GM12878 (cell line): ENCODE results near the gene FRK. TPM values are rescaled to one million over a fixed set of nuclear protein-coding genes. Genes with fewer than 3 reads are reported as not detected.

Experiments
- ATAC-seq: fragments of 200-7000 bp; cut with Tn5 transposase; 3 replicates; pipeline ENCODE4 v1.9.1; 2020; ENCODE audit warnings: mild to moderate bottlenecking, moderate library complexity
- BruUV-seq: library from RNA; stranded (reverse); fragments of 400-500 nt; replicated peaks from 2 replicates; lab custom pipeline; 2021; lab: Mats Ljungman, UMichigan
- CTCF ChIA-PET: fragments of 300-600 bp; sonication (Branson Sonifier 250); formaldehyde crosslinking; extraction: SDS; loops from one replicate; lab custom pipeline; 2021; ENCODE audit warnings: inconsistent platforms; lab: Yijun Ruan, JAX
- POLR2A ChIA-PET: fragments of 350-600 bp; formaldehyde crosslinking; extraction: SDS; loops from one replicate; lab custom pipeline; 2021; ENCODE audit warnings: inconsistent platforms; lab: Charles Lee
- RAD21 ChIA-PET: fragments of 300-600 bp; sonication (Branson Sonifier 250); formaldehyde crosslinking; loops from one replicate; lab custom pipeline; 2023; ENCODE audit warnings: antibody characterized with exemption; ENCODE audit not compliant: unreplicated experiment; lab: Charles Lee
- SMC1A ChIA-PET: fragments of 300-600 bp; sonication (Branson Sonifier 250); formaldehyde crosslinking; loops from one replicate; lab custom pipeline; 2023; ENCODE audit not compliant: unreplicated experiment, uncharacterized antibody; lab: Charles Lee
- DNase-seq: peaks from one replicate; pipeline ENCODE4 v3.0.0-alpha.2; 2011; ENCODE audit warnings: low read depth, low spot score
- FAIRE-seq: peaks from 3 replicates; lab custom pipeline; 2011; peaks lifted over from hg19 to GRCh38; lab: Jason Lieb, UNC
- H2AFZ ChIP-seq: 2 replicates; pipeline ENCODE4 v1.6.0; 2011; ENCODE audit warnings: low read depth, low read length, control low read depth; ENCODE audit not compliant: control insufficient read depth
- H3K27ac ChIP-seq: 2 replicates; pipeline ENCODE4 v1.5.1; 2011; ENCODE audit warnings: control low read depth; ENCODE audit not compliant: control insufficient read depth, insufficient read depth
- H3K27me3 ChIP-seq, 2 experiments: replicated peaks in 1 of 2; 2 replicates each; pipeline versions ENCODE4 v1.6.0 to v1.6.1; 2011; ENCODE audit warnings: low read length in 1 of 2; ENCODE audit not compliant: control insufficient read depth in 2 of 2, insufficient read depth in 2 of 2
- H3K36me3 ChIP-seq, 2 experiments: 2 replicates each; pipeline ENCODE4 v1.5.1; 2011; ENCODE audit warnings: low read length in 1 of 2; ENCODE audit not compliant: control insufficient read depth in 2 of 2, insufficient read depth in 2 of 2
- H3K4me1 ChIP-seq: 2 replicates; pipeline ENCODE4 v1.6.1; 2011; ENCODE audit warnings: mild to moderate bottlenecking, low read length, moderate library complexity, mixed read lengths; ENCODE audit not compliant: control insufficient read depth, insufficient read depth
- H3K4me2 ChIP-seq: 2 replicates; pipeline ENCODE4 v1.6.0; 2011; ENCODE audit warnings: control low read depth; ENCODE audit not compliant: control insufficient read depth, insufficient read depth
- H3K4me3 ChIP-seq: fragments of 200-600 bp; sonication (generic); 2 replicates; pipeline ENCODE4 v1.5.1; 2016
- H3K79me2 ChIP-seq: 2 replicates; pipeline ENCODE4 v1.6.0; 2011; ENCODE audit warnings: low read length; ENCODE audit not compliant: control insufficient read depth, insufficient read depth
- H3K9ac ChIP-seq: 2 replicates; pipeline ENCODE4 v1.8.0; 2011; ENCODE audit warnings: low read length, control low read depth, mixed read lengths; ENCODE audit not compliant: control insufficient read depth, insufficient read depth
- H3K9me3 ChIP-seq: replicated peaks from 3 replicates; pipeline ENCODE4 v1.5.1; 2011; ENCODE audit warnings: mild to moderate bottlenecking, low read length; ENCODE audit not compliant: control insufficient read depth, insufficient read depth
- H4K20me1 ChIP-seq: 2 replicates; pipeline ENCODE4 v1.6.0; 2011; ENCODE audit not compliant: control insufficient read depth, insufficient read depth
- CBX5 ChIP-seq: sonication (generic); IDR thresholded peaks from 2 replicates; pipeline ENCODE4 v1.6.1; 2016; ENCODE audit warnings: low read depth, moderate library complexity, mild to moderate bottlenecking, inconsistent platforms
- HDAC6 ChIP-seq: fragments of 200-600 bp; sonication (generic); IDR thresholded peaks from one replicate; pipeline ENCODE4 v1.8.0; 2017; ENCODE audit warnings: antibody characterized with exemption; ENCODE audit not compliant: unreplicated experiment
- MYB ChIP-seq: fragments of 150-350 bp; IDR thresholded peaks from 2 replicates; pipeline ENCODE4 v1.6.1; 2014; ENCODE audit warnings: mild to moderate bottlenecking, low read depth, low read length, borderline replicate concordance
- MYC ChIP-seq: IDR thresholded peaks from 2 replicates; pipeline ENCODE4 v1.6.1; 2011; ENCODE audit warnings: mild to moderate bottlenecking, low read length, moderate library complexity, inconsistent platforms; ENCODE audit not compliant: insufficient read depth, insufficient replicate concordance, insufficient read length, severe bottlenecking
- PAX5 ChIP-seq: IDR thresholded peaks from 2 replicates; pipeline ENCODE4 v1.6.1; 2011; ENCODE audit warnings: low read depth, low read length, borderline replicate concordance
- PML ChIP-seq: IDR thresholded peaks from 2 replicates; pipeline ENCODE4 v1.6.1; 2012; ENCODE audit warnings: low read length, inconsistent platforms
- POLR2AphosphoS2 ChIP-seq: IDR thresholded peaks from 2 replicates; pipeline ENCODE4 v1.6.1; 2011; ENCODE audit warnings: low read depth, mild to moderate bottlenecking, low read length, improper control_type of control experiment, moderate library complexity
- RB1 ChIP-seq: fragments of 450-650 bp; formaldehyde crosslinking; IDR thresholded peaks from 2 replicates; pipeline ENCODE4 v1.6.1; 2017; ENCODE audit warnings: mild to moderate bottlenecking, borderline replicate concordance
- TCF7 ChIP-seq: IDR thresholded peaks from 2 replicates; pipeline ENCODE4 v1.6.1; 2014; ENCODE audit warnings: antibody characterized with exemption, borderline replicate concordance
- ZNF217 ChIP-seq: fragments of 450-650 bp; IDR thresholded peaks from 2 replicates; pipeline ENCODE4 v1.6.1; 2017; ENCODE audit warnings: antibody characterized with exemption, mild to moderate bottlenecking
- WGBS: methylation state at CpG from one replicate; pipeline ENCODE4 v1.1.6; 2016; ENCODE audit warnings: low lambda C conversion rate; ENCODE audit not compliant: insufficient replicate concordance, insufficient coverage; ENCODE audit errors: missing lambda C conversion rate; 5-methylcytosine and 5-hydroxymethylcytosine counted together
- in situ Hi-C: fragments of 300-500 bp; cut with MboI; formaldehyde crosslinking; loops from 9 replicates; pipeline ENCODE4 v1.14.3; 2018; ENCODE audit warnings: mixed read lengths
- intact Hi-C: fragments of 100-400 bp; cut with micrococcal nuclease; formaldehyde crosslinking; loops from one replicate; pipeline ENCODE4 v1.14.2; 2022; ENCODE audit not compliant: unreplicated experiment
- polyA plus RNA-seq, 11 experiments: library from polyadenylated mRNA; depleted of rRNA in 4 of 11; unstranded in 6 of 11; stranded (reverse) in 5 of 11; fragments of >200 nt; fragmentation: Nextera tagmentation in 4 of 11; fragmentation: Illumina TruSeq in 1 of 11; extraction: Ambion mirVana in 4 of 11; extraction: Trizol in 1 of 11; gene quantifications; 1 replicate in 1 of 11; 2 replicates in 10 of 11; pipeline versions ENCODE4 v1.2.1 to v1.2.3, GENCODE V29; 2011 to 2016; ENCODE audit warnings: inconsistent platforms in 2 of 11, missing spikeins in 2 of 11, low read depth in 1 of 11
- total RNA-seq, 4 experiments: library from RNA; depleted of rRNA in 3 of 4; stranded (reverse); fragments of >200 nt in 3 of 4; fragmentation: Illumina TruSeq in 1 of 4; extraction: Trizol in 1 of 4; gene quantifications; 2 replicates each; pipeline versions ENCODE4 v1.2.1 to v1.2.3, GENCODE V29; 2013 to 2021
- TF ChIP-seq, protein P1 (sequence below): fragments of 450-650 bp; IDR thresholded peaks from 2 replicates; pipeline ENCODE4 v1.6.1; 2016; ENCODE audit warnings: mild to moderate bottlenecking
- TF ChIP-seq, protein P2 (sequence below): fragments of 450-650 bp; formaldehyde crosslinking; IDR thresholded peaks from 2 replicates; pipeline ENCODE4 v1.4.0; 2020; ENCODE audit warnings: mild to moderate bottlenecking, moderate library complexity
- TF ChIP-seq, protein P3 (sequence below): fragments of 450-650 bp; IDR thresholded peaks from 2 replicates; pipeline ENCODE4 v1.6.1; 2016; ENCODE audit warnings: mild to moderate bottlenecking
- TF ChIP-seq, protein P4 (sequence below): fragments of 450-650 bp; conservative IDR thresholded peaks from 2 replicates; pipeline ENCODE4 v1.6.1; 2017; ENCODE audit warnings: mild to moderate bottlenecking, moderate library complexity

FRK gene
- total and polyA plus RNA-seq, 10 of the 15 experiments (the other 5 are each of a cell fraction or from before 2014, with no cell fraction given): 0.29 to 2.4 (median 1.2) TPM

DNA sequence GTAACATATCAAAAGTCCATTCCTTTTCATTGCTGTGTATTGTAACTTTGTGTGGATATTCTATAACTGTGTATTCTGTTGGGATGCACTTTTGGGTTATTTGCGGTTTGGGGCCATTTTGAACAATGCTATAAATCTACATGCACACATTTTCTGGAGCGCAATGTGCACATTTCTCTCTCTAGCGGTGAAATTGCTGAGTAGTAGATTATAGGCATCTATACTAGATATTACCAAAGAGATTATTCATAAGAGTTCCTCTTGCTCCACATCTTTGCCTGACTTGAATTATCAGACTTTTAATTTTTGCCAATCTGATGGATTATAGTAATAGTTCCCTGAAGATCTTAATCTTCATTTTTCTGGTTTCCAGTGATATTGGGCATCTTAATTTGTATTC, 18.3 kb upstream of the FRK start:
- POLR2A ChIA-PET: no interaction called here
- H3K9me3 ChIP-seq: no peaks in the 10 kb centered on the region
- RAD21 ChIA-PET: interaction anchor here (2.2 kb wide), 2 partner anchors 8 to 16 kb away, joined by 5 to 9 read pairs; no protein-coding TSS in a partner anchor
- DNase-seq (no peak), ATAC-seq (no peak), FAIRE-seq (no peak)
- H2AFZ ChIP-seq: no peak overlapping the region
- H3K79me2 ChIP-seq: no peaks in the 10 kb centered on the region
- no peak overlapping the region for H3K9ac ChIP-seq
- SMC1A ChIA-PET: interaction anchor here (2.3 to 8.6 kb wide), 4 partner anchors 7 to 47 kb away, joined by 7 to 68 read pairs (median 8); partner anchors contain the start of gene FRK
- no peak overlapping the region for H3K4me3 ChIP-seq
- WGBS: 98% methylated on average over 3 of the region's 3 CpGs
- intact Hi-C loops: no loop called here
- no peak overlapping the region for H3K4me2 ChIP-seq
- BruUV-seq: no TSS peak
- no peaks in the 10 kb centered on the region for H3K36me3 ChIP-seq
- CTCF ChIA-PET: interaction anchor here (1.0 to 2.3 kb wide), 4 partner anchors 9 to 67 kb away, joined by 3 to 10 read pairs (median 6); no protein-coding TSS in a partner anchor
- no peaks in the 10 kb centered on the region for H3K4me1 ChIP-seq
- no peak overlapping the region for H3K27ac ChIP-seq
- H3K27me3 ChIP-seq: no peaks in the 10 kb centered on the region
- H4K20me1 ChIP-seq: no peaks in the 10 kb centered on the region
- in situ Hi-C loops: no loop called here
- TF ChIP-seq, protein P1, sequence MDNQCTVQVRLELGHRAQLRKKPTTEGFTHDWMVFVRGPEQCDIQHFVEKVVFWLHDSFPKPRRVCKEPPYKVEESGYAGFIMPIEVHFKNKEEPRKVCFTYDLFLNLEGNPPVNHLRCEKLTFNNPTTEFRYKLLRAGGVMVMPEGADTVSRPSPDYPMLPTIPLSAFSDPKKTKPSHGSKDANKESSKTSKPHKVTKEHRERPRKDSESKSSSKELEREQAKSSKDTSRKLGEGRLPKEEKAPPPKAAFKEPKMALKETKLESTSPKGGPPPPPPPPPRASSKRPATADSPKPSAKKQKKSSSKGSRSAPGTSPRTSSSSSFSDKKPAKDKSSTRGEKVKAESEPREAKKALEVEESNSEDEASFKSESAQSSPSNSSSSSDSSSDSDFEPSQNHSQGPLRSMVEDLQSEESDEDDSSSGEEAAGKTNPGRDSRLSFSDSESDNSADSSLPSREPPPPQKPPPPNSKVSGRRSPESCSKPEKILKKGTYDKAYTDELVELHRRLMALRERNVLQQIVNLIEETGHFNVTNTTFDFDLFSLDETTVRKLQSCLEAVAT: no peak
- TF ChIP-seq, protein P2, sequence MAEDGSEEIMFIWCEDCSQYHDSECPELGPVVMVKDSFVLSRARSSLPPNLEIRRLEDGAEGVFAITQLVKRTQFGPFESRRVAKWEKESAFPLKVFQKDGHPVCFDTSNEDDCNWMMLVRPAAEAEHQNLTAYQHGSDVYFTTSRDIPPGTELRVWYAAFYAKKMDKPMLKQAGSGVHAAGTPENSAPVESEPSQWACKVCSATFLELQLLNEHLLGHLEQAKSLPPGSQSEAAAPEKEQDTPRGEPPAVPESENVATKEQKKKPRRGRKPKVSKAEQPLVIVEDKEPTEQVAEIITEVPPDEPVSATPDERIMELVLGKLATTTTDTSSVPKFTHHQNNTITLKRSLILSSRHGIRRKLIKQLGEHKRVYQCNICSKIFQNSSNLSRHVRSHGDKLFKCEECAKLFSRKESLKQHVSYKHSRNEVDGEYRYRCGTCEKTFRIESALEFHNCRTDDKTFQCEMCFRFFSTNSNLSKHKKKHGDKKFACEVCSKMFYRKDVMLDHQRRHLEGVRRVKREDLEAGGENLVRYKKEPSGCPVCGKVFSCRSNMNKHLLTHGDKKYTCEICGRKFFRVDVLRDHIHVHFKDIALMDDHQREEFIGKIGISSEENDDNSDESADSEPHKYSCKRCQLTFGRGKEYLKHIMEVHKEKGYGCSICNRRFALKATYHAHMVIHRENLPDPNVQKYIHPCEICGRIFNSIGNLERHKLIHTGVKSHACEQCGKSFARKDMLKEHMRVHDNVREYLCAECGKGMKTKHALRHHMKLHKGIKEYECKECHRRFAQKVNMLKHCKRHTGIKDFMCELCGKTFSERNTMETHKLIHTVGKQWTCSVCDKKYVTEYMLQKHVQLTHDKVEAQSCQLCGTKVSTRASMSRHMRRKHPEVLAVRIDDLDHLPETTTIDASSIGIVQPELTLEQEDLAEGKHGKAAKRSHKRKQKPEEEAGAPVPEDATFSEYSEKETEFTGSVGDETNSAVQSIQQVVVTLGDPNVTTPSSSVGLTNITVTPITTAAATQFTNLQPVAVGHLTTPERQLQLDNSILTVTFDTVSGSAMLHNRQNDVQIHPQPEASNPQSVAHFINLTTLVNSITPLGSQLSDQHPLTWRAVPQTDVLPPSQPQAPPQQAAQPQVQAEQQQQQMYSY (CRISPR knock-in tag): no peak
- TF ChIP-seq, protein P3, sequence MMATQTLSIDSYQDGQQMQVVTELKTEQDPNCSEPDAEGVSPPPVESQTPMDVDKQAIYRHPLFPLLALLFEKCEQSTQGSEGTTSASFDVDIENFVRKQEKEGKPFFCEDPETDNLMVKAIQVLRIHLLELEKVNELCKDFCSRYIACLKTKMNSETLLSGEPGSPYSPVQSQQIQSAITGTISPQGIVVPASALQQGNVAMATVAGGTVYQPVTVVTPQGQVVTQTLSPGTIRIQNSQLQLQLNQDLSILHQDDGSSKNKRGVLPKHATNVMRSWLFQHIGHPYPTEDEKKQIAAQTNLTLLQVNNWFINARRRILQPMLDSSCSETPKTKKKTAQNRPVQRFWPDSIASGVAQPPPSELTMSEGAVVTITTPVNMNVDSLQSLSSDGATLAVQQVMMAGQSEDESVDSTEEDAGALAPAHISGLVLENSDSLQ: no peak
- no peak for TF ChIP-seq PML
- TF ChIP-seq MYC: no peak
- TF ChIP-seq MYB: no peak
- TF ChIP-seq, protein P4, sequence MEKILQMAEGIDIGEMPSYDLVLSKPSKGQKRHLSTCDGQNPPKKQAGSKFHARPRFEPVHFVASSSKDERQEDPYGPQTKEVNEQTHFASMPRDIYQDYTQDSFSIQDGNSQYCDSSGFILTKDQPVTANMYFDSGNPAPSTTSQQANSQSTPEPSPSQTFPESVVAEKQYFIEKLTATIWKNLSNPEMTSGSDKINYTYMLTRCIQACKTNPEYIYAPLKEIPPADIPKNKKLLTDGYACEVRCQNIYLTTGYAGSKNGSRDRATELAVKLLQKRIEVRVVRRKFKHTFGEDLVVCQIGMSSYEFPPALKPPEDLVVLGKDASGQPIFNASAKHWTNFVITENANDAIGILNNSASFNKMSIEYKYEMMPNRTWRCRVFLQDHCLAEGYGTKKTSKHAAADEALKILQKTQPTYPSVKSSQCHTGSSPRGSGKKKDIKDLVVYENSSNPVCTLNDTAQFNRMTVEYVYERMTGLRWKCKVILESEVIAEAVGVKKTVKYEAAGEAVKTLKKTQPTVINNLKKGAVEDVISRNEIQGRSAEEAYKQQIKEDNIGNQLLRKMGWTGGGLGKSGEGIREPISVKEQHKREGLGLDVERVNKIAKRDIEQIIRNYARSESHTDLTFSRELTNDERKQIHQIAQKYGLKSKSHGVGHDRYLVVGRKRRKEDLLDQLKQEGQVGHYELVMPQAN: no peak
- no peak for TF ChIP-seq CBX5
- no peak for TF ChIP-seq PAX5
- TF ChIP-seq TCF7: no peak
- no peak for TF ChIP-seq HDAC6
- TF ChIP-seq POLR2AphosphoS2: no peak
- TF ChIP-seq ZNF217: no peak
- no peak for TF ChIP-seq RB1
